Central memory CD8-positive, alpha-beta T cell (primary cell): ENCODE data around the gene LENG8.
"Not testable (repeated sequence)": the region's sequence is repeated elsewhere in the genome, so short reads cannot be mapped to it uniquely, and the experiment has no call there.

Source experiments
- ATAC-seq: fragments of 150-1000 bp; cut with Tn5 transposase; replicated peaks from 2 replicates; pipeline ENCODE4 v1.10.0; 2022; ENCODE audit warnings: mild to moderate bottlenecking, moderate FRiP score, moderate number of reproducible peaks; ENCODE audit not compliant: poor library complexity, severe bottlenecking; ENCODE audit errors: extremely low read depth
- DNase-seq, 2 donors: peaks; one replicate each; pipeline ENCODE4 v3.0.0; 2021; ENCODE audit warnings: low spot score in 2 of 2
- H3K27ac Mint-ChIP-seq: one replicate; pipeline ENCODE4 v1.8.0; 2022; ENCODE audit warnings: low read depth, mild to moderate bottlenecking, moderate library complexity, mixed read lengths
- H3K27me3 Mint-ChIP-seq: one replicate; pipeline ENCODE4 v1.8.0; 2022; ENCODE audit warnings: mixed read lengths
- H3K36me3 Mint-ChIP-seq: one replicate; pipeline ENCODE4 v1.8.0; 2022; ENCODE audit warnings: mild to moderate bottlenecking, moderate library complexity, mixed read lengths; ENCODE audit not compliant: insufficient read depth
- H3K4me1 Mint-ChIP-seq: one replicate; pipeline ENCODE4 v1.8.0; 2022; ENCODE audit warnings: mixed read lengths
- H3K4me3 Mint-ChIP-seq: one replicate; pipeline ENCODE4 v1.8.0; 2022; ENCODE audit warnings: mild to moderate bottlenecking, moderate library complexity, mixed read lengths
- H3K9me3 Mint-ChIP-seq: one replicate; pipeline ENCODE4 v1.8.0; 2022; ENCODE audit warnings: mixed read lengths

The LENG8 gene

DNA sequence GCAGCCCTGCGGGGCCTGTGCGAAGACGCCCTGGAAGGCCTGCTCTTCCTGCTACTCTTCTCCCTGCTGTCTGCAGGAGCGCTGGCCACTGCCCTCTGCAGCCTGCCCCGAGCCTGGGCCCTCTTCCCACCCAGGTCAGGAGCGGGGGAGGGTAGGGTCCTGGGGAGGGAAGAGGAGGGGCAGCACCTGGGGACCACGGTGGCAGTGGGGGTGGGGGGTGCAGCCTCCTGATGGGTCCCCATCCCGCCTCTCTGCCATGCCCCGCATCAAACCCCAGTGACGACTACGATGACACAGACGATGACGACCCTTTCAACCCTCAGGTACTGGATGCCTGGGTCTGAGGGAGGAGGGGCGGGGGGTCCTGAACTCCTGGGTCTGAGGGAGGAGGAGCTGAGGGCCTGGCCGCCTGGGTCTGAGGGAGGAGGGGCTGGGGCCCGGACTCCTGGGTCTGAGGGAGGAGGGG is 13.4 kb upstream of the LENG8 start:
- no peaks in the 10 kb centered on the region for H3K36me3 Mint-ChIP-seq
- H3K4me1 Mint-ChIP-seq, result peaks cover 31% of the 10 kb centered on the region
- H3K27ac Mint-ChIP-seq, result no peak overlapping the region
- no peak overlapping the region for H3K4me3 Mint-ChIP-seq
- ATAC-seq (no peak), DNase-seq (no peak)
- H3K27me3 Mint-ChIP-seq, result peaks cover 8% of the 10 kb centered on the region
- no peaks in the 10 kb centered on the region for H3K9me3 Mint-ChIP-seq

DNA sequence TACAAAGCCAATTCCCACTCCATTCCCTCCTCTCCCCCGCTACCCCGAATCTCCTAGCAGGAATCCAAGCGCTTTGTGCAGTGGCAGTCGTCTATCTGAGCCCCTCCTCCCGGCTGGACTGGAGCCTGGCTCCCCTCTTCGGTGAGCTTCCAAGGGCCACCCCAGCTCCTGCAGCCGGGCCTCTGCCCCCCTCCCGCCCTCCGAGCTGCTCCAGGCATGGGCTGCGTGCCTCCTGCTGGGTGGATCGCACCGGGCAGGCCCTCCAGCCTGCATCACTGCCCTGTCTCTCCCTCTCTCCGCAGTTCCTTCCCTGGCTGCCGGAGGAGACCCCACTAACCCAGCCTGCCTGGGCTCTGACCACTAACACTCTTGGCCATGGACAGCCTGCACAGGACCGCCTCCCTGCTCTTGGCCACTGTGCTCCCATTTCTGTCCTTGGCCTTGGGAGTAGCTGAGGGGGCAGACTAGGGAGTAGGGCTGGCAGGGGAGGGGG is 12.9 kb upstream of the LENG8 start:
- peaks cover 3% of the 10 kb centered on the region for H3K36me3 Mint-ChIP-seq
- H3K27ac Mint-ChIP-seq, result peak overlapping the region; percentile 82
- H3K4me3 Mint-ChIP-seq, result no peak overlapping the region
- peaks cover 29% of the 10 kb centered on the region for H3K4me1 Mint-ChIP-seq
- H3K27me3 Mint-ChIP-seq, result peaks cover 6% of the 10 kb centered on the region
- ATAC-seq, result no peak
- DNase-seq, result no peak
- no peaks in the 10 kb centered on the region for H3K9me3 Mint-ChIP-seq

DNA sequence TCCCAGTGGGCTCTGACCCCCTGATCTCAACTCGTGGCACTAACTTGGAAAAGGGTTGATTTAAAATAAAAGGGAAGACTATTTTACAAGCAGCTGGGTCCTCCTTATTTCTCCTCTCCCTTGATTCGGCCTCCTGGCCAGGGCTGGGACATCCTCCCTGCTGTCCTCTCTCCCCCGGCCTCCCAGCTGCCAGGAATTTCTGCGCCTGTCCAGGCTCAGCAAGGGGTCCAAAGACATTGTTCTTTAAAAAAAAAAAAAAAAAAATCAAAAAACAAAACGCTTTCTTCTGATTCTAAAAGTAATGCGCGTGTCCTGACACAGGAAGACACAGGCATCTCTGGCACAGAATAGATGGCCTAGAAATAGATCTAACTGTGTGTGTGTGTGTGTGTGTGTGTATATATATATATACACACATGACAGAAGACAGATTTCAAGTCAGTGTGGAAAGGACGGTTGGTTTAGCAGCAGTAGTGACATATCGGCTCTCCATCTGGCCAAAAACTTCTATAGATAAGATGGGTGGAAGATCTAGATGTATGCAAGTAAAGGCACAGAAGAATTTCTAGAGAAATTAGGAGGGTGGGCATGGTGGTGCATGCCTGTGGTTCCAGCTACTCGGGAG is 12.3 kb upstream of the LENG8 start:
- H3K4me1 Mint-ChIP-seq, result peaks cover 24% of the 10 kb centered on the region
- H3K36me3 Mint-ChIP-seq, result peaks cover 4% of the 10 kb centered on the region
- no peak overlapping the region for H3K4me3 Mint-ChIP-seq
- no peaks in the 10 kb centered on the region for H3K9me3 Mint-ChIP-seq
- peak overlapping the region; percentile 82 for H3K27ac Mint-ChIP-seq
- no peaks in the 10 kb centered on the region for H3K27me3 Mint-ChIP-seq
- DNase-seq (no peak), ATAC-seq (no peak)

DNA sequence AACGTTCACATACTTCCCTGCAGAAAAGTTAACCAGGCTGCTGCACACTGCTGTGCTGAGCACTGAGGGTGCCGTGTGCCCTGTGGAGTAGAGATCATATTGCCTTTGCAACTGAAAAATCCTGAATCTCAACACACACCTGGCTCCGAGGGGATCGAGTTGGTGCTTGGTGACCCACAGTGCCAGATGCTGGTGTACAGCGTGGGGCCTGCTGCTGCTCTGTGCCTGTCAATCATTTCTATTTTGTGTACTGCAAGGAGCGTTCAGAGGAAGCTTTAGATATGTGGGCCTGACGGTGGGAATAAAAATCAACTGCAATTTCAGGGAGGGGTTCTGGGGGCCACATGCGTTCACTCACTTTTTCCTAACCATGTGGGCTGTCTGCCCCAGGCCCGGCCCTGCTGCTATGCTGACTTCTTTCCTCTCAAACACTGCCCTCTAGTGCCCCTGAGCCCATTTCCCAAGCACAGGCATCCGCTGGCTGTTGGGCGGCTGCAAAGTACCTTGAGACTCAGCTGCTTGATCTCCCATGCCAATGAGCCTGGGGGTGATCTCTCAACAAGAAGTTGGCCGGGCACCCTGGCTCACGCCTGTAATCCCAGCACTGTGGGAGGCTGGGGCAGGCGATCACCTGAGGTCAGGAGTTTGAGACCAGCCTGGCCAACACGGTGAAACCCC is 9.7 kb upstream of the LENG8 start:
- Mint-ChIP-seq H3K36me3 (peaks cover 17% of the 10 kb centered on the region), H3K9me3 (no peaks in the 10 kb centered on the region), H3K27ac (no peak overlapping the region), H3K27me3 (no peaks in the 10 kb centered on the region), H3K4me1 (peaks cover 30% of the 10 kb centered on the region), H3K4me3 (no peak overlapping the region)
- ATAC-seq (no peak), DNase-seq (no peak)

DNA sequence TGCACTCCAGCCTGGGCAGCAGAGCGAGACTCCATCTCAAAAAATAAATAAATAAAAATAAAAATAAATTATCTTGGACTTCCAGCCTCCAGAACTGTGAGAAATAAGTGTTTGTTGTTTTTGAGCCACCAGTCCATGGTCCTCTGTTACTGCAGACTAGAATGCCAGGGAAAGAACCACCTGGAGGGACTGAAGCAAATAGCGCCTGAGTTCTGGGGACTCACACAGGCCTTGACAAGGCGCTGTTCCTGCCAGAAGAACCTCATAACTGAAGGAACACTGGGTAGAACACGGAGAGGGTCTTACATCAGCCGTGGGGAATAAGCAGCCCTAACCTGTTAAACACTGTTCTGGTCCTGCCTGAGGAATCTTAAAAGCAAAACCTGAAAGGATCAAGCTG is 8.4 kb upstream of the LENG8 start:
- no peak for DNase-seq
- H3K9me3 Mint-ChIP-seq, result no peaks in the 10 kb centered on the region
- peaks cover 20% of the 10 kb centered on the region for H3K4me1 Mint-ChIP-seq
- no peak overlapping the region for H3K27ac Mint-ChIP-seq
- ATAC-seq, result no peak
- H3K27me3 Mint-ChIP-seq, result no peaks in the 10 kb centered on the region
- no peak overlapping the region for H3K4me3 Mint-ChIP-seq
- peaks cover 25% of the 10 kb centered on the region for H3K36me3 Mint-ChIP-seq

DNA sequence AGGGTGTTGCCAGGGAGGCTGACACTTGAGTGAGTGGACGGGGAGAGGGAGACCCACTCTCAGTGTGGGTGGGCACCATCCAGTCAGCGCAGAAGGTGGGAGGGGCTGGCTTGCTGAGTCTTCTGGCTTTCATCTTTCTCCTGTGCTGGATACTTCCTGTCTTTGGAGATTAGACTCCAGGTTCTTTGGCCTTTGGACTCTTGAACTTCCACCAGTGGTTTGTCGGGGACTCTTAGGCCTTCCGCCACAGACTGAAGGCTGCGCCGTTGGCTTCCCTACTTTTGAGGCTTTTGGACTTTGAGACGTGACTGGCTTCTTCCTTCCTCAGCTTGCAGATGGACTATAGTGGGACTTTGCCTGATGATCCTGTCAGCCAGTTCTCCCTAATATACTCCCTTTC is 4.3 kb upstream of the LENG8 start:
- Mint-ChIP-seq H3K36me3 (peaks cover 48% of the 10 kb centered on the region), H3K4me1 (peaks cover 33% of the 10 kb centered on the region), H3K27me3 (no peaks in the 10 kb centered on the region), H3K9me3 (no peaks in the 10 kb centered on the region), H3K27ac (no peak overlapping the region), H3K4me3 (no peak overlapping the region)
- DNase-seq (no peak), ATAC-seq (no peak)

DNA sequence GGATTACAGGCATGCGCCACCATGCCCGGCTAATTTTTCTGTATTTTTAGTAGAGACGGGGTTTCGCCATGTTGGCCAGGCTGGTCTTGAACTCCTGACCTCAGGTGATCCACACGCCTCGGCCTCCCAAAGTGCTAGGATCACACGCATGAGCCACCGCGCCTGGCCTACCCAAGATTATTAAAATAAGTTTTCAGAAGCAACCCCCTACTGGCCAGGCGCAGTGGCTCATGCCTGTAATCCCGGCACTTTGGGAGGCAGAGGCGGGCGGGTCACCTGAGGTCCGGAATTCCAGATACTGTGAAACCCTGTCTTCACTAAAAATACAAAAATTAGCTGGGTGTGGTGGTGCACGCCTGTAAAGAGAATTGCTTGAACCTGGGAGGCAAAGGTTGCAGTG is 2.6 kb upstream of the LENG8 start:
- not testable (repeated sequence) for H3K4me3 Mint-ChIP-seq, H3K27me3 Mint-ChIP-seq, DNase-seq, H3K9me3 Mint-ChIP-seq, ATAC-seq, H3K27ac Mint-ChIP-seq
- H3K36me3 Mint-ChIP-seq, result peaks cover 58% of the 10 kb centered on the region
- peaks cover 50% of the 10 kb centered on the region for H3K4me1 Mint-ChIP-seq

DNA sequence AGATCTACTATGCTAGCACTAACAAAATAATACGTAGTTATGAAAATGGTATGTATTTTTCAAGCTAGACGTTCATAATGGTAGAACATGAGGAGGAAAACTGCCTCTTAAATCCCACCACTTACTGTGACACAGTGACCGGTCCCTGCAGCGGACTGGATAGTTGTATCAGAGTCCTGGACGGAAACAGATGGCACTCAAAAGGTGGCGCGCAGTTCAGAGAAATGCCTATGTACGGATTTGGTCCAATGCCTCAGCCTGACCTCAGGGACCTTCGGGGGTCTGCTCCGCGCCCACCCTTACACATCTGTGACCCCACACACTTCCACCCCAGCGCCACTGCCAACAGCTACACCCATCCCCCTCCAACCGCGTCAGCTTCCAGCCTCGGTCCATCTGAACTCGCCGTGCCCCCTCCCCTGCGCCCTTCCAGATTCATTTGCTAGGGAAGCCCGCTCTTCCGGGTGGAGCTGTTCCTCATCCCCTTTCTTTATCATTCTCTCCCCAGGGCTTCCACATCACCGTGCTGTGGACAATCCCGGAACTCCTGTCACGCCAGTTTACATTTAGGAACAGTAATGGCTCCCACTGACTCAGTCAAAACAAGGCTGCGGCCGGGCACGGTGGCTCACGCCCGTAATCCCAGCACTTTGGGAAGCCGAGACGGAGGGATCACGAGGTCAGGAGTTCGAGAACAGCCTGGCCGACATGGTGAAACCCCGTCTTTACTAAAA is 792 bp upstream of the LENG8 start:
- DNase-seq (no peak), ATAC-seq (peak; percentile 22)
- H3K36me3 Mint-ChIP-seq, result peaks cover 71% of the 10 kb centered on the region
- peak overlapping the region; percentile 99 for H3K27ac Mint-ChIP-seq
- peak overlapping the region; percentile 96 for H3K4me3 Mint-ChIP-seq
- H3K9me3 Mint-ChIP-seq, result no peaks in the 10 kb centered on the region
- peaks cover 53% of the 10 kb centered on the region for H3K4me1 Mint-ChIP-seq
- no peaks in the 10 kb centered on the region for H3K27me3 Mint-ChIP-seq

DNA sequence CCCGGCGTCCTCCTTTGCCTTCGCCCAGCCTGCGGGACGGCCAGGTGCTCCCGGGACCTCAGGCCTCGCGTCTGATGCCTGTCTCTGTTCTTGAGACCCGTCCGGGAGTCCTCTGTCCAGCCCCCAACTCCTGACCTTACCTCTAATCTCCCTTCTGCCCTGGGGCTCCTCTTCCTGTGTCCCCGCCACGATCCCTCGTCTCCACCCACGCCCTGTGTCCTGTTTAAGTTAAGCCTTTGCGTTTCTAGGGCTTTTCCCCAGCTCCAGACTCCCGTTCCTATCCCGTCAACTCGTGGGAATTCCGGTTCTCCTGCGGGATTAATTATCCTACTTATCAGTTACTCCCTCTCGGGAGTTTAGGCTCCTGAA is 686 bp downstream of the LENG8 start:
- Mint-ChIP-seq H3K4me1 (peaks cover 53% of the 10 kb centered on the region), H3K27me3 (no peaks in the 10 kb centered on the region), H3K4me3 (peak overlapping the region; percentile 96), H3K36me3 (peaks cover 76% of the 10 kb centered on the region), H3K9me3 (no peaks in the 10 kb centered on the region), H3K27ac (peak overlapping the region; percentile 99)
- ATAC-seq, result peak; percentile 0
- DNase-seq, result no peak

DNA sequence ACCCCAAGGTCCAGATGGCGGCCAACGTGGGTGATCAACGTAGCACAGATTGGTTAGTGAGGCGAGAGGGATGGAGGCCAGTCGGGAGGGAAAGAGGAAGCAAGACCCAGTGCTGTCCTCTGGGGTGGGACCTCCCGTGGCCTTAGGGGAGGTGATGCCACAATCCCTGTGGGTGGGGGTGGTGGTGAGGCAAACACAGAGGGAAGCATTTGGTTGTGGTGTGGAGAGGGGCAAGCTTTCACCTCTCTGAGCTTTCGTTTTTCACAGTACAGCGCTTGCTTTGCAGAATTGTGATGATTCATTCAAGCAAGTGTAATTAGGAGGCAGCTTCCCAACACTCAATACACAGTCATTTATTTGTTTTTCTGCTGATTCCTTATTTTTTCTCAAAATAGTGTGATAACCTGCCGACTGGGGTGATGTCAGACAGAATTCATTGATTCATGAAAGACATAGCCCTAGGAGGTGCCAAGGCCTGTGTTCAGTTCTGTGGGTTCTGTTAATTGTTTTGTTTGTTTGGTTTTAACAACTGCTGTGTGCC is 2.4 kb downstream of the LENG8 start:
- ATAC-seq, result no peak
- Mint-ChIP-seq H3K4me1 (peaks cover 53% of the 10 kb centered on the region), H3K36me3 (peaks cover 79% of the 10 kb centered on the region), H3K4me3 (peak overlapping the region; percentile 96), H3K27me3 (no peaks in the 10 kb centered on the region), H3K27ac (peak overlapping the region; percentile 99), H3K9me3 (no peaks in the 10 kb centered on the region)
- no peak for DNase-seq

DNA sequence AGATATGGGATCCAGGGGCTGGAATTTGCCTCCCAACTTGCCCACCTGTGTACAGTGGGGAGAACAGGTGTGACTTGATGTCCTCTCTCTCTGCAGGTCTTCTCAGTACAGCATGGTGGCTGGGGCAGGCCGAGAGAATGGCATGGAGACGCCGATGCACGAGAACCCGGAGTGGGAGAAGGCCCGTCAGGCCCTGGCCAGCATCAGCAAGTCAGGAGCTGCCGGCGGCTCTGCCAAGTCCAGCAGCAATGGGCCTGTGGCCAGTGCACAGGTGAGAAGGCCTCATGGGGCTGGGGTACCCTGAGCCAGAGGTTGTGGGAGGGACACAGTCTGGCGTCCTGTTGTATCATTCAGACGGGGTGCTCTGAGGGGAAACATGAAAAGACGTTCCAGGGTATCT is 3.0 kb downstream of the LENG8 start:
- peaks cover 83% of the 10 kb centered on the region for H3K36me3 Mint-ChIP-seq
- peak overlapping the region; percentile 38 for H3K27ac Mint-ChIP-seq
- DNase-seq (no peak), ATAC-seq (no peak)
- no peaks in the 10 kb centered on the region for H3K9me3 Mint-ChIP-seq
- H3K4me3 Mint-ChIP-seq, result no peak overlapping the region
- H3K27me3 Mint-ChIP-seq, result no peaks in the 10 kb centered on the region
- H3K4me1 Mint-ChIP-seq, result peaks cover 52% of the 10 kb centered on the region

DNA sequence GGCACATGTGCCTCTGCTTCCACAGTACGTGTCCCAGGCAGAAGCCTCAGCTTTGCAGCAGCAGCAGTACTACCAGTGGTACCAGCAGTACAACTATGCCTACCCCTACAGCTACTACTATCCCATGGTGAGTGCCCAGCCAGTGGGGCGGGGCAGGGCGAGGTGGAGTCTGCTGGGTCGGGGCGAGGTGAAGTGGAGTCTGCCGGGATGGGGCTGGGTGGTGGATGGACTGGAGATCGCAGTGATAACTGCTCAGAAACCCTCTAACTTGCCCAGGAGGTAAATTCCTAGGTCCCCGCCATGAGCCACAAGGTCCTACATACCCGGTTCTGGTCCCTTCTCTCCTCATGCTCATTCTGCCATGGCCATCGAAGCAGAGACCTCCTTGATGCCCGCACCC is 3.6 kb downstream of the LENG8 start:
- Mint-ChIP-seq H3K27me3 (no peaks in the 10 kb centered on the region), H3K36me3 (peaks cover 88% of the 10 kb centered on the region), H3K27ac (no peak overlapping the region), H3K4me1 (peaks cover 48% of the 10 kb centered on the region), H3K4me3 (no peak overlapping the region), H3K9me3 (no peaks in the 10 kb centered on the region)
- no peak for DNase-seq
- ATAC-seq, result no peak
